T-helper 17 cell (primary cell): ENCODE measurements around the gene XXYLT1. TPM values are rescaled to one million over a fixed set of nuclear protein-coding genes. Genes with fewer than 3 reads are reported as not detected.
A peak's percentile ranks its signal among the peaks of the same experiment; 100 is the strongest.
"Not testable (repeated sequence)": the region's sequence is repeated elsewhere in the genome, so short reads cannot be mapped to it uniquely, and the experiment has no call there.

Experiments
- ATAC-seq: fragments of 150-1000 bp; cut with Tn5 transposase; 2 replicates; pipeline ENCODE4 v1.10.0; 2021; ENCODE audit warnings: mild to moderate bottlenecking, moderate library complexity
- DNase-seq, 3 donors: peaks; one replicate each; pipeline versions ENCODE4 v3.0.0 to v3.0.0-alpha.2; 2020 to 2021
- H3K9me3 ChIP-seq: one replicate; pipeline ENCODE4 v1.7.0; 2013; ENCODE audit warnings: low read length, mild to moderate bottlenecking; ENCODE audit not compliant: control insufficient read depth, poor library complexity, severe bottlenecking
- H3K27ac Mint-ChIP-seq: one replicate; pipeline ENCODE4 v1.8.0; 2022; ENCODE audit warnings: mild to moderate bottlenecking, moderate library complexity, mixed read lengths
- H3K27me3 Mint-ChIP-seq: one replicate; pipeline ENCODE4 v1.8.0; 2022; ENCODE audit warnings: mixed read lengths
- H3K36me3 Mint-ChIP-seq: one replicate; pipeline ENCODE4 v1.8.0; 2022; ENCODE audit warnings: low read depth, mixed read lengths
- H3K4me1 Mint-ChIP-seq: one replicate; pipeline ENCODE4 v1.8.0; 2022; ENCODE audit warnings: mild to moderate bottlenecking, mixed read lengths
- H3K4me3 Mint-ChIP-seq: one replicate; pipeline ENCODE4 v1.8.0; 2022; ENCODE audit warnings: mild to moderate bottlenecking, moderate library complexity, mixed read lengths
- total RNA-seq, 4 donors: library from RNA in 2 of 4; stranded (reverse) in 2 of 4; gene quantifications; one replicate each; pipeline ENCODE4 v1.2.3 and lab custom pipeline; 2022 to 2026

The XXYLT1 gene
- total RNA-seq, 2 donors from 2014 or later = 7.6 to 7.7 TPM

DNA sequence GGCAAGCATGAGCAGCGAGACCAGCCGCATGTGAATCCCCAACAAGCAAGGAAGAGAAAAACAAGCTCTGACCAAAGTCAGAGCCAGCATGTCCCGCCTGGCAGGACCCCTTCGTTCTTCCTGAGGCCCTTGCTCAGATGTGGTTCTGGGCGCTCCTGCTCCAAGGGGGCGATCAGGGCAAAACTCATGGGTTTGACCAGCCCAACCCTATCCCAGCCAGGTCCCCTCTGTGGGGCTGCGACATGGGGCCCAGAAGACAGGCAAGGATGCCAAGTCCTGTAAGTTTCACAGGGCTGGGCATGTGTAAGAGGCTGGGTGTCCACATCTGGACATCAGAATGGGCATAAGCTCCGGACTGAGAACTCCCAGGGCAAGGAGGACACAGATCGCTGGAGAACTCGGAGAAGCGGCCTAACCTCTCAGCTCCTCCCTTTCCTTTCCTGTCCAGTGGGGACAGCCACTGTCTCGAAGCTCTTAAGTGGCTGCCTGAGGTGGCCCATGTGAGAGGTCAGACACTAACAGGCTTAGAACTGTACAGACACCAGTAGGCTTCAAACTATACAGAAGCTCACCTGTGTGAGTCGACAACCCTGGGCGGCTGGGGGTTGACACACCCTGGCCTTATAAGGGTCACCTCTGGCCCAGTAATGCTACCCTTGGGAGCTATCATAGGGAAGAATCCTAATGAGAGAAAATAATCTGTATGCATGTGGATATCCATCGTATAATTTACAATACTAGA is 48.9 kb downstream of the XXYLT1 start:
- no peak overlapping the region for H3K27ac Mint-ChIP-seq
- ATAC-seq (no peak), DNase-seq (no peak)
- no peaks in the 10 kb centered on the region for H3K9me3 ChIP-seq
- no peak overlapping the region for H3K4me3 Mint-ChIP-seq
- H3K36me3 Mint-ChIP-seq = no peaks in the 10 kb centered on the region
- peaks cover 9% of the 10 kb centered on the region for H3K4me1 Mint-ChIP-seq
- H3K27me3 Mint-ChIP-seq = no peaks in the 10 kb centered on the region

DNA sequence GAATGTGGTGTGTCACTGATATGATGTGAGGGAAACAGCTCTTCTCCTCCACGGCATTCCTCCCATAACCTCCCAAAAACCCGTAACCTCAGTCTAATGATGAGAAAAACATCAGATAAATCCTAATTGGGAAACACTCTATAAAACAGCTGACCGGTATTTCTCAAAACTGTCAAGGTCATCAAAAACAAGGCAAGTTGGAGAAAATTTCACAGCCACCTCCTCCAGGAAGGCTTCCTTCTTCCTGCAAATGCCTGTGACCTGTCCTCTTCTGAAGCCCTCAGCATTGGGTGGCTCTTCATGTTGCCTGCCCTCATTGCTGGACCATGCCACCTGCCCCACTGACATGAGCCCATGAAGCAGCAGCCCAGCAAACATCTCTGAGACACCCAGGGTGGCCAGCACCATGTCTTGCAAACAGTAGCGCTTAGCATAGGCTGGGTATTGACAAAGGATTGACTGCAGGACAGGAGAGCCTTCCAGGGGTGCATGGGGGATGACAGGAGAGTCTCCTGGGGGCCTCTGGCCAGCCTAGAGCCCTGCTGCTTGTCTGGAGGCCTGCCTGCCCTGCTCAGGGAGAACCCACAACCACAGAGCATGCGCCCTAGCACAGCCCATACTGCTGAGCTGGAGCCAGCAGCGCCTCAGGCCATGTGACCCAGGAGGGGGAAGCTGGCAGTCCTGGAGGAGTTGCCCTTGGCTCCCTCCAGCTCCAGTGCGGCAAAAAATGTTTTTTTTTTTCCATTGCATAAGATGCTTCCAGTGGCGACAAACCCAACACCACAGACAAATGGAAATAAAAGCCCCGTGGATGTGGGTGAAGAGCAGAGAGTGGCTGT is 49.7 kb downstream of the XXYLT1 start:
- H3K4me3 Mint-ChIP-seq = no peak overlapping the region
- DNase-seq (no peak), ATAC-seq (no peak)
- no peaks in the 10 kb centered on the region for H3K27me3 Mint-ChIP-seq
- H3K27ac Mint-ChIP-seq = peak overlapping the region; percentile 29
- no peaks in the 10 kb centered on the region for H3K9me3 ChIP-seq
- H3K4me1 Mint-ChIP-seq = peaks cover 9% of the 10 kb centered on the region
- H3K36me3 Mint-ChIP-seq = no peaks in the 10 kb centered on the region

DNA sequence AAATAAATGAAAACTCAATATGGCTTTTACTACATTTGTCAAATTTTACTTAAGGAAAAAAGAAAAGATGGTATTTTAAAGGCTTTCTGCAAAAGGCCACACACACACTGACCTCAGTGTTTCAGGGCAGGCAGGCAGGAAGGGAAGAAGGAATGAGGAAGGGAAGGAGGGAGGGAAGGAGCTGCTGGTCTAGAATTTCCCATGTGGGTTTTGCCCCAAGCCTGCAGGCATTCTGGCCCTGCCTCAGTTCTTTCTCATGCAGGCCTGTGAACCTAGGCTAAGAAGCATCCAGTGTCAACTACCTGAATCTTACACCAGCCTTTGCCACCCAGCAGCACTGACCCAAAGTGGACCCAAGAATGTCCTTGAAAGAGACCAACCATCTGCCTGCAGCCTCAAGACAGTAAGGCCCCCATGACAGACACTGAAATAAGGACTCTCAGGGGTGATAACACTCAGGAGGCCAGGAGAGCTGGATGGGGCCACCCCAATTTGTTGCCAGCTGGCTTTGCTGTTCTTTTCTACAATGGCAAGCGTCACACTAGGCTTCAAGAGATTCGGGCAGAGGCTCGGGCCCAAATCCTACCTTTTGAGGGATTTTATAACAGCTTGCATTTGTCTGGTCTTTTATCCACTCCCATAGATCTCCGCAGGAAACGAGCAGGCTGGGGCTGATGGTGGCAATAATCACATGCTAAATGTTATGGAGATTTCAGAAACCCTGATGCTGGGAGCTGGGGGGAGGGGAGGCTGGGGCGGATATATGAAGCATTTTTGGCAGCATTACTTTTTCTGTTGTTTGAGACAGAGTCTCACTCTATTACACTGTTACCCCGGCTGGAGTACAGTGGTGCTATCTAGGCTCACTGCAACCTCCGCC is 51.4 kb downstream of the XXYLT1 start:
- no peak overlapping the region for H3K4me3 Mint-ChIP-seq
- ATAC-seq (no peak), DNase-seq (no peak)
- H3K9me3 ChIP-seq = no peaks in the 10 kb centered on the region
- no peaks in the 10 kb centered on the region for H3K27me3 Mint-ChIP-seq
- peaks cover 9% of the 10 kb centered on the region for H3K4me1 Mint-ChIP-seq
- no peak overlapping the region for H3K27ac Mint-ChIP-seq
- H3K36me3 Mint-ChIP-seq = no peaks in the 10 kb centered on the region

DNA sequence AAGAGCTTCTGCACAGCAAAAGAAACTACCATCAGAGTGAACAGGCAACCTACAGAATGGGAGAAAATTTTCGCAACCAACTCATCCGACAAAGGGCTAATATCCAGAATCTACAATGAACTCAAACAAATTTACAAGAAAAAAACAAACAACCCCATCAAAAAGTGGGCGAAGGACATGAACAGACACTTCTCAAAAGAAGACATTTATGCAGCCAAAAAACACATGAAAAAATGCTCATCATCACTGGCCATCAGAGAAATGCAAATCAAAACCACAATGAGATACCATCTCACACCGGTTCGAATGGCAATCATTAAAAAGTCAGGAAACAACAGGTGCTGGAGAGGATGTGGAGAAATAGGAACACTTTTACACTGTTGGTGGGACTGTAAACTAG is 52.6 kb downstream of the XXYLT1 start:
- not testable (repeated sequence) for H3K4me1 Mint-ChIP-seq, H3K27ac Mint-ChIP-seq, H3K4me3 Mint-ChIP-seq, H3K9me3 ChIP-seq, H3K36me3 Mint-ChIP-seq, H3K27me3 Mint-ChIP-seq, DNase-seq, ATAC-seq

DNA sequence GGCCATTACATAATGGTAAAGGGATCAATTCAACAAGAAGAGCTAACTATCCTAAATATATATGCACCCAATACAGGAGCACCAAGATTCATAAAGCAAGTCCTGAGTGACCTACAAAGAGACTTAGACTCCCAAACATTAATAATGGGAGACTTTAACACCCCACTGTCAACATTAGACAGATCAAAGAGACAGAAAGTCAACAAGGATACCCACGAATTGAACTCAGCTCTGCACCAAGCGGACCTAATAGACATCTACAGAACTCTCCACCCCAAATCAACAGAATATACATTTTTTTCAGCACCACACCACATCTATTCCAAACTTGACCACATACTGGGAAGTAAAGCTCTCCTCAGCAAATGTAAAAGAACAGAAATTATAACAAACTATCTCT is 55.4 kb downstream of the XXYLT1 start:
- ATAC-seq, H3K27ac Mint-ChIP-seq, H3K36me3 Mint-ChIP-seq, H3K4me3 Mint-ChIP-seq, DNase-seq, H3K27me3 Mint-ChIP-seq, H3K4me1 Mint-ChIP-seq, H3K9me3 ChIP-seq: not testable (repeated sequence)

DNA sequence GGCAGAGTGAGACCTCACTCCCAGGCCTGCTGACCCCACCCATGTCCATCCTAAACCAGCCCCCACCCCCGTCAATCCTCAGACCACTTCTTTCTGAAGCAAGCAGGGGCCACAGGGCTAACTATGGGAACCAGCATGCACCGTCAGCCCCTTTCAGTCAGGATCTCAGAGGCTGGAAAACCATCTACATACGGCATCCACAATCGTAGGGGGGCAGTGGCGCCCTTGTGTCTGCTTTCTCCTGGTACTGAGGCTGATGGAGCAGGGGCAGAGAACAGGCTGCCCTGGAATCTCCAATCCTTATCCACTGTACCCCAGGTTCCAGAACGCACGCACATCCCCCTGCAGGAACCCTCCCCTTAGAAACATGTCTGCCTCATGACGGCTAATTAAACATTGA is 56.6 kb downstream of the XXYLT1 start:
- H3K36me3 Mint-ChIP-seq = peaks cover 3% of the 10 kb centered on the region
- H3K4me3 Mint-ChIP-seq = no peak overlapping the region
- H3K4me1 Mint-ChIP-seq = peaks cover 6% of the 10 kb centered on the region
- H3K27me3 Mint-ChIP-seq = no peaks in the 10 kb centered on the region
- ATAC-seq (no peak), DNase-seq (no peak)
- no peaks in the 10 kb centered on the region for H3K9me3 ChIP-seq
- H3K27ac Mint-ChIP-seq = no peak overlapping the region

DNA sequence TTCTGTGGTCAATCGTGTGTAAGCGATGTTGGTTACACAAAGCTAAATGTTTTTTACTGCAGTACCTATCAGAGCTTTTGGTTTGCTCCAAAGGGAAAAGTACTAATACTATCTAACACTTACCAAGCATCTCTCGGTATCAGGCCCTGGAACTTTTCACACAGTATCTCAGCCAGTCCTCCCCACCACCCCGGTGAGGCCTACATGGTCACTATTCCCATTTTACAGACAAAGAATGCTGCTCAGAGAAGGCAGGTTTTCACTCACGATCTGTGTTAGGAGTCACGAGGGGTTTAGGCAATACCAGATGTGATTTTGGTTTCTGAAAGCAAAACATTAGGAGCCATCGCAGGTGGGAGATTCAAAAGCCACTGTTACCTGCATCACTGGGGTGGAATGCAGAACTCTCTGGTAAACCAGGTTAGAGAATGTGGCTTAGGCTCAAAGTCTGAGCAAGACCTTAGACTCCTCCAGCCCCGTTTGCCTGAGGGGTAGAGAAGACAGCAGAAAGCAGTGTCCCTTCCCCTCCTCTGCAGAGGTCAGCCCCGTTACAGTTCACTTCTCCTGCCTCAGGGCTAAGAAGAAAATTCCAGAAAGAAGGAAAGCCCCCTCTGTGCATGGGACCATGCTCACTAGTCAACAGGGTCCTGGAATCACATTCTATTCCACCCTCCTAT is 57.2 kb downstream of the XXYLT1 start:
- Mint-ChIP-seq H3K36me3 (peaks cover 3% of the 10 kb centered on the region), H3K4me3 (no peak overlapping the region), H3K27ac (no peak overlapping the region), H3K27me3 (no peaks in the 10 kb centered on the region), H3K4me1 (peaks cover 6% of the 10 kb centered on the region)
- ATAC-seq = no peak
- no peaks in the 10 kb centered on the region for H3K9me3 ChIP-seq
- no peak for DNase-seq

DNA sequence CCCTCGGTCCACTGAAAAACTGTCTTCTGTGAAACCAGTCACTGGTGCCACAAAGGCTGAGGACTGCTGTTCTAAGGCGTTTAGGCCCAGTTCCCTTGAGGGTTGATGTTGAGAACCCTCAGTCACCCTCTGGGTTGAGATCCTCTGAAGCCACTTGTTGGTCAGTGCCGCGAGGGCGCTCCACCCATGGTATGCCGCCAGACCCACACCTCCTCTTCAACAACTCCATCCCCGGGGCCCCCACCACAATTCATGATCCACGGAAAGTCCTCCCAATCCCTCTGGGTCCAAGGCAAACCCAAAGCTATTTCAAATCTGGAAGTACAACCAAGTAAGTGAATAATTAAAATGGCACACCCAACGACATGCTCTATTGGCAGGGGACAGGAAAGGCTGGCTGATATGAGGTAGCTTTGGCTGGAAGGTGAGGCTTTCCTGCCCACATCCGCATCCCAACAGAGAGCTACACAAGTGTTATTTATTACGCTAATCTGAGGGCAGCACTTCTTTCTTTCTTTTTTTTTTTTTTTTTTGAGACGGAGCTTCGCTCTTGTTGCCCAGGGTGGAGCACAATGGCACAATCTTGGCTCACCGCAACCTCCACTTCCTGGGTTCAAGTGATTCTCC is 58.1 kb downstream of the XXYLT1 start:
- peaks cover 13% of the 10 kb centered on the region for H3K4me1 Mint-ChIP-seq
- no peaks in the 10 kb centered on the region for H3K9me3 ChIP-seq
- H3K27ac Mint-ChIP-seq = no peak overlapping the region
- no peak overlapping the region for H3K4me3 Mint-ChIP-seq
- no peaks in the 10 kb centered on the region for H3K27me3 Mint-ChIP-seq
- H3K36me3 Mint-ChIP-seq = peaks cover 3% of the 10 kb centered on the region
- DNase-seq = no peak
- no peak for ATAC-seq

DNA sequence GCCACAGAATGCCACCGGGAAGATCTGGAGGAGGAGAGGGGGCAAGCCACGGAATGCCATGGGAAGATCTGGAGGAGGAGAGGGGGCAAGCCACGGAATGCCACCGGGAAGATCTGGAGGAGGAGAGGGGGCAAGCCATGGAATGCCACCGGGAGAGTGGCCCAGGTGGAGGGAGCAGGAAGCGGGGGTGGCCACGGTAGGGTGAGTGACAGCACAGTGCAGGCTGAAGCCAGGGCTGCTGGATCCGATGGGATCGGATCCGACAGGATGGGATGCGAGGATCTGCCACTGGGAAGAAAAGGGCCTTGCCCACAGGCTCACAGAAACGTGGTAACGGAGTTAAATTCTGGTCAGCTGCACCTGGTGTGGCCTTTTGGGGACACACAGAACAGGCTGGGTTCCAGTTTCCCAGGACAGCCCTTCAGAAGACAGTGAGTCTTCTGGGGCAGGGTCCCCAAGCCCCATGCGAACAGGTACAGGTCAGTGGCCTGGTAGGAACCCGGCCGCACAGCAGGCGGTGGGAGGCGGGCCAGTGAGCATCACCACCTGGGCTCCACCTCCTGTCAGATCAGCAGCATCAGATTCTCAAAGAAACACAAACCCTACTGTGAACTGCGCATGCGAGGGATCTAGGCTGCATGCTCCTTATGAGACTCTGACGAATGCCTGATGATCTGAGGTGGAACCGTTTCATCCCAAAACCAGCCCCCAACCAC is 58.8 kb downstream of the XXYLT1 start:
- Mint-ChIP-seq H3K4me3 (no peak overlapping the region), H3K36me3 (peaks cover 3% of the 10 kb centered on the region), H3K27ac (no peak overlapping the region), H3K4me1 (peaks cover 15% of the 10 kb centered on the region), H3K27me3 (no peaks in the 10 kb centered on the region)
- ATAC-seq (no peak), DNase-seq (no peak)
- no peaks in the 10 kb centered on the region for H3K9me3 ChIP-seq

DNA sequence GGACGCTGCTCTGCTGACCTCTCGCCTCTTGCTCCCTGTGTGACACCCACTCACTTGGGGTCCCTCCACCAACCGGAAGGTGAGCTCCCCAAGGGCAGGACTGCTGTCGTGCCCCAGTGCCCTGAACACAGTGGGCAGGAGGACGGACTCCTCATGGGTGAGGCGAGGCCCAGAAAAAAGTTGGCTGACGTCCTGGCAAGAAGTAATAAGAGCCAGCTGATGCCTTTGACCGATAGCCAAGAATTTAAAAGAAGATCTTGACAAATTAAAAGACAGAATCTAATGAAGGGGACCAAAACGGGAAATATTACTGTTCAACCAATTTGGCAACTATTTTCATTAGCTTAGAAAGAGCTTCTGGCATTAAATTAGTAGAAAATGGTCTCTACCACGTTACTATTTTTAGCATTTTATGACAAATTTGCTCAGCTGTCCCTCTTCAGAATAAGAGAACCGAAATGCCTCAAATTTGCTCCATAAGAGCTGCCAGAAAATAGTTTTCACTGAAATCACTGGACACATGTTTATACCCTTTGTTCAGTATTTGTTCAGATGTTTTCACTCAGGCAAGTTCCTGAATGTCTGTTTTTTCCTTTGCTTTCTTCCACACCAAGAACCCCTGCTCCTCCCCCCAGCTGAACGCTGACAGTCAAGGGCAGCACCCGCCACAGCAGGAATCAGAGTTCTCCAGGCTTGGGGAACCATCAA is 60.5 kb downstream of the XXYLT1 start:
- H3K9me3 ChIP-seq = no peaks in the 10 kb centered on the region
- no peak for ATAC-seq
- Mint-ChIP-seq H3K4me1 (peaks cover 15% of the 10 kb centered on the region), H3K27me3 (no peaks in the 10 kb centered on the region), H3K36me3 (peaks cover 3% of the 10 kb centered on the region), H3K27ac (no peak overlapping the region), H3K4me3 (no peak overlapping the region)
- no peak for DNase-seq

DNA sequence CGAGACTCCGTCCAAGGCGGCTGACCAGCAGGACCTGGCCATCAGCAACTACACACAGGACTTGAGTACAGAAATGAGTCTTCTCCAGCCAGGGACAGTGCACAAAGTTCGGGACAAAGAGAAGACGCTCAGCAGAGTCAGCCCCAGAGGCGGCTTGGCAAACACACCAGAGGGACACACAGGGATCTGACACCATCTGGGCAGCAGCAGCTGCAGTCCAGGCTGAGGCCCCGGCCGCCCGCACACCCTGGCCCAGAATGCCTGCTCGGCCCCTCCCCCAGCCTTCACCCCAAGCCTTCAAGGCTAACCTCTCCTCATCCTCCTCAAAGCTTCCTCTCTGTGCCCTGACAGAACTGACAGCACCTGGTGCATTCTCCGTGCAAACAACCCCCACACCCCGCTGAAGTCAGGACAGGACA is 61.1 kb downstream of the XXYLT1 start:
- Mint-ChIP-seq H3K4me1 (peaks cover 18% of the 10 kb centered on the region), H3K4me3 (no peak overlapping the region), H3K27ac (no peak overlapping the region)

More for the DNA sequence above, 61.1 kb downstream of the XXYLT1 start:
- no peaks in the 10 kb centered on the region for H3K27me3 Mint-ChIP-seq
- DNase-seq (no peak), ATAC-seq (no peak)
- no peaks in the 10 kb centered on the region for H3K9me3 ChIP-seq
- peaks cover 3% of the 10 kb centered on the region for H3K36me3 Mint-ChIP-seq
